Ascending aorta (tissue), 2 donors: Measurements from ENCODE around the gene RUFY1. TPM values are rescaled to one million over a fixed set of nuclear protein-coding genes. Genes with fewer than 3 reads are reported as not detected.

ENCODE experiments used
- DNase-seq, 2 donors: peaks; one replicate each; pipeline ENCODE4 v3.0.0-alpha.2; 2019; ENCODE audit warnings: low spot score in 2 of 2
- H3K27ac ChIP-seq, 2 donors: fragments of 200-600 bp; sonication (generic); one replicate each; pipeline ENCODE4 v1.5.1; 2016 to 2017; ENCODE audit warnings: mild to moderate bottlenecking in 1 of 2
- H3K27me3 ChIP-seq: fragments of 200-600 bp; sonication (generic); one replicate; pipeline ENCODE4 v1.5.1; 2017
- H3K36me3 ChIP-seq, 2 donors: fragments of 200-600 bp; sonication (generic); one replicate each; pipeline ENCODE4 v1.5.1; 2016
- H3K4me1 ChIP-seq, 2 donors: fragments of 200-600 bp; sonication (generic); one replicate each; pipeline ENCODE4 v1.5.1; 2016 to 2017; ENCODE audit warnings: mild to moderate bottlenecking in 1 of 2
- H3K4me3 ChIP-seq, 2 donors: fragments of 200-600 bp; sonication (generic); one replicate each; pipeline ENCODE4 v1.5.1; 2016 to 2017; ENCODE audit warnings: mild to moderate bottlenecking in 1 of 2
- H3K9me3 ChIP-seq, 2 donors: fragments of 200-600 bp; sonication (generic); one replicate each; pipeline ENCODE4 v1.5.1; 2016
- CTCF ChIP-seq, 3 experiments: fragments of 200-600 bp in 2 of 3; fragments of 450-650 bp in 1 of 3; sonication (generic) in 2 of 3; IDR thresholded peaks; one replicate each; pipeline ENCODE4 v1.5.1; 2016 to 2019; ENCODE audit warnings: antibody characterized with exemption in 3 of 3, mild to moderate bottlenecking in 1 of 3, moderate library complexity in 1 of 3
- intact Hi-C: fragments of 100-400 bp; cut with DNase I; formaldehyde crosslinking; loops from one replicate; pipeline ENCODE4 v1.15.1; 2023
- total RNA-seq: library from RNA; depleted of rRNA; stranded (reverse); fragments of >200 nt; gene quantifications from one replicate; pipeline ENCODE4 v1.1.0, GENCODE V29; 2016

RUFY1 gene
- total RNA-seq, 1 donor from 2014 or later, result 12.2 TPM

- Histone ChIP-seq H3K27ac (no peak overlapping the region), H3K27me3 (no peaks in the 10 kb centered on the region), H3K4me1 (peaks cover 3 to 27% of the 10 kb centered on the region in 2 donors), H3K9me3 (no peaks in the 10 kb centered on the region), H3K36me3 (peaks cover 85 to 96% of the 10 kb centered on the region in 2 donors), H3K4me3 (no peak overlapping the region)
- DNase-seq, result no peak
- intact Hi-C loops, result loop anchor here (5.0 kb wide), 1 partner anchor 52 kb away; no protein-coding TSS in a partner anchor
- no peak for TF ChIP-seq CTCF (IDR thresholded peaks at IDR 0.05)
These were observed 64.4 kb downstream of the RUFY1 start for GRCh38 chr5:179614745-179615144.

- TF ChIP-seq CTCF (IDR thresholded peaks at IDR 0.05), result no peak
- no peak overlapping the region for H3K27ac ChIP-seq
- no peaks in the 10 kb centered on the region for H3K9me3 ChIP-seq
- H3K4me1 ChIP-seq, result peaks cover 3 to 28% of the 10 kb centered on the region in 2 donors
- H3K36me3 ChIP-seq, result peaks cover 85 to 96% of the 10 kb centered on the region in 2 donors
- H3K27me3 ChIP-seq, result no peaks in the 10 kb centered on the region
- no peak overlapping the region for H3K4me3 ChIP-seq
- DNase-seq, result no peak
- intact Hi-C loops, result no loop called here
These were observed 64.8 kb downstream of the RUFY1 start for GRCh38 chr5:179615203-179615602.

GRCh38 chr5:179616002-179616594 is 65.7 kb downstream of the RUFY1 start:
- Histone ChIP-seq H3K36me3 (peaks cover 83 to 96% of the 10 kb centered on the region in 2 donors), H3K4me1 (peaks cover 3 to 37% of the 10 kb centered on the region in 2 donors), H3K9me3 (no peaks in the 10 kb centered on the region), H3K27ac (peak overlapping the region in 1 of 2 donors; percentile 7), H3K4me3 (no peak overlapping the region), H3K27me3 (no peaks in the 10 kb centered on the region)
- DNase-seq, result no peak
- intact Hi-C loops, result no loop called here
- TF ChIP-seq CTCF (IDR thresholded peaks at IDR 0.05), result no peak

- intact Hi-C loops, result no loop called here
- TF ChIP-seq CTCF (IDR thresholded peaks at IDR 0.05), result no peak
- no peak for DNase-seq
- no peaks in the 10 kb centered on the region for H3K27me3 ChIP-seq
- peaks cover 72 to 95% of the 10 kb centered on the region in 2 donors for H3K36me3 ChIP-seq
- no peak overlapping the region for H3K4me3 ChIP-seq
- no peaks in the 10 kb centered on the region for H3K9me3 ChIP-seq
- peaks cover 3 to 38% of the 10 kb centered on the region in 2 donors for H3K4me1 ChIP-seq
- H3K27ac ChIP-seq, result no peak overlapping the region
These were observed 67.6 kb downstream of the RUFY1 start for GRCh38 chr5:179617930-179618329.

GRCh38 chr5:179618923-179619554 is 68.7 kb downstream of the RUFY1 start:
- Histone ChIP-seq H3K9me3 (no peaks in the 10 kb centered on the region), H3K4me1 (peaks cover 3 to 39% of the 10 kb centered on the region in 2 donors), H3K27ac (no peak overlapping the region), H3K27me3 (no peaks in the 10 kb centered on the region), H3K36me3 (peaks cover 61 to 84% of the 10 kb centered on the region in 2 donors), H3K4me3 (peak overlapping the region; percentile 99 to 100)
- DNase-seq, result no peak
- intact Hi-C loops, result no loop called here
- no peak for TF ChIP-seq CTCF (IDR thresholded peaks at IDR 0.05)
